Activated naive CD4-positive, alpha-beta T cell treated with anti-CD3 and anti-CD28 coated beads, Interleukin-2, amount 50 U/mL, for 72 hours (primary cell): ENCODE data around the gene GMDS. TPM values are rescaled to one million over a fixed set of nuclear protein-coding genes. Genes with fewer than 3 reads are reported as not detected.

Experiments
- ATAC-seq, 2 donors: fragments of 150-1000 bp; cut with Tn5 transposase; 2 replicates each; pipeline ENCODE4 v1.10.0; 2021; ENCODE audit warnings: mild to moderate bottlenecking in 2 of 2, moderate library complexity in 2 of 2
- DNase-seq, 2 donors: peaks; one replicate each; pipeline ENCODE4 v3.0.0; 2021 to 2022; ENCODE audit warnings: low spot score in 2 of 2
- H3K27ac Mint-ChIP-seq, 2 donors: one replicate each; pipeline ENCODE4 v1.8.0; 2022; ENCODE audit warnings: mild to moderate bottlenecking in 2 of 2, mixed read lengths in 2 of 2
- H3K36me3 Mint-ChIP-seq, 2 donors: one replicate each; pipeline ENCODE4 v1.8.0; 2022; ENCODE audit warnings: mixed read lengths in 2 of 2
- H3K9me3 Mint-ChIP-seq, 2 donors: one replicate each; pipeline ENCODE4 v1.8.0; 2022; ENCODE audit warnings: mixed read lengths in 2 of 2
- total RNA-seq, 2 donors: library from RNA; stranded (reverse); gene quantifications; one replicate each; pipeline ENCODE4 v1.2.3, GENCODE V29; 2022

GMDS gene
- total RNA-seq, 2 donors from 2014 or later: 23.9 to 37.6 TPM

GRCh38 chr6:1654054-1654453 is 591.4 kb downstream of the GMDS start:
- H3K36me3 Mint-ChIP-seq: no peaks in the 10 kb centered on the region
- H3K9me3 Mint-ChIP-seq: no peaks in the 10 kb centered on the region
- no peak overlapping the region for H3K27ac Mint-ChIP-seq
- ATAC-seq: no peak
- no peak for DNase-seq

DNA sequence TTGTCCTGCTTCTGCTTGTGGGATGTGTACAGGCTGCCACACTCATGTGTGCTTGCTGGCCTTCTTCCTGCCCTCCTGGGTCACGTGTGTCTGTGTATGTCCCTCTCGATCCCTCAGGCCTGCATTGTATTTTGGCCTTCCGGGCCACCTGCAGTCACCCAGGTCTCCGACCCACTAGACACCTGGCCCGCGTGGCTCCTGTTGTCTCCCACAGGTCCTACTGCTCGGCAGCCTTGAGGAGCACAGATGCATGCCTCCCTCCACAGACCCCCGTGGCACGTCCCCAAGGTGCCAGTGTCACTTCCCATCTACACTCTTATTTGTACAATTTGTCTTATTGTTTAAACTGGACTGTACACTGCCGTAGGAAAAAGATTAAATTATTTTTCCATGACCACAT is 592.6 kb downstream of the GMDS start:
- Mint-ChIP-seq H3K9me3 (no peaks in the 10 kb centered on the region), H3K36me3 (no peaks in the 10 kb centered on the region), H3K27ac (no peak overlapping the region)
- DNase-seq: no peak
- ATAC-seq: no peak

DNA sequence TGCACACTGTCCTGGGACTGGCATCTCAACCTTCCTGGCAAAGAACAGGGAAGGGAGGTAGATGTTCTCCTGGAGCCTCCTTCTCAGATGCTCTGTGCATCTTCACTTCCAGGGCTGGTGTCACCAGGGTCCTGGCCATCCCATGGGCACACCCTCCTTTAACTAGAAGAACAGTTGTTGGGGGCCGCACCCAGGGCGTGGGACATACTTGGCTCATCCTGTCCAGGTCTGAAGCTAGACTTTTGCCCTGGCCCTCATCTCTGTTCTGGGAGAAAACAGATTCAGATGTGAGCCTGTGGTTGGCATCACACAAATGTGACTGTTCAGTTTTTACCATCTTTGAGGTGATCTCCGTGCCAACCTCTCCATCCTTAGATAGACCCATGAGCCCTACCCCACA is 594.0 kb downstream of the GMDS start:
- H3K27ac Mint-ChIP-seq: no peak overlapping the region
- DNase-seq: no peak
- H3K9me3 Mint-ChIP-seq: no peaks in the 10 kb centered on the region
- ATAC-seq: no peak
- H3K36me3 Mint-ChIP-seq: no peaks in the 10 kb centered on the region

DNA sequence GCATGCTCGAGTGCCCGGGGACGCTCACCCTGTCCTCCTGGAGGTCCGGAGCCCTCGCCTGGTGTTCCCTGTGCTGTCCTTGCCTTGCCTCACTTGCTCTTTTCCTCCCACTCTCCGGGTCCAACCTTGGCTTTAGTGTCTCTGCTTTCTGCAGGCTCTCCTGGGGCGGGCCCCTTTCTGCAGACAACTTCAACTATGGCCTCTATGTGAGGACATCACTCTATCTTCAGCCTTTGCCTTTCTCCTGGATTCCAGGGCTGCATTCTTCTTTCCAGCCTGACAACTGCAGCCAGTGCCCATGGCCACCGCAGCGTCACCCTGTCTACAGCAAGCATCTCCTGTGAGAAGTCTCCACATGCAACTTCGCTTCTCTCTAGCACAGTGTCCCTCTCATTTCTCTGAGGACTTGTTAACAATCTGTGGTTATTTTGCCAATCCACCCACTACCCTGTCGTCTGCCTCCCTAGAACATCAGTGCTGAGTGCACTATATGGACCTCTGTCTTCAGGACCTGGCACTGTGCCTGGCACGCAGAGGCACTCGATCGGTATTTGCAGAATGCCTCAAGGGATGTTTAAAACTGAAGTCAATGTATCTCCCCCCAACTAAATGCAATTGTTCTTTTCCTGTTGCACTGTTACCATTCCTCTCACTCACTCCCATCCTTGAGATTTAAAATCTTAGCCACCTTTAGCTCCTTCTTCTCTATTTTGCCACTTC is 599.8 kb downstream of the GMDS start:
- H3K9me3 Mint-ChIP-seq: no peaks in the 10 kb centered on the region
- H3K36me3 Mint-ChIP-seq: no peaks in the 10 kb centered on the region
- H3K27ac Mint-ChIP-seq: no peak overlapping the region
- ATAC-seq (no peak), DNase-seq (no peak)

DNA sequence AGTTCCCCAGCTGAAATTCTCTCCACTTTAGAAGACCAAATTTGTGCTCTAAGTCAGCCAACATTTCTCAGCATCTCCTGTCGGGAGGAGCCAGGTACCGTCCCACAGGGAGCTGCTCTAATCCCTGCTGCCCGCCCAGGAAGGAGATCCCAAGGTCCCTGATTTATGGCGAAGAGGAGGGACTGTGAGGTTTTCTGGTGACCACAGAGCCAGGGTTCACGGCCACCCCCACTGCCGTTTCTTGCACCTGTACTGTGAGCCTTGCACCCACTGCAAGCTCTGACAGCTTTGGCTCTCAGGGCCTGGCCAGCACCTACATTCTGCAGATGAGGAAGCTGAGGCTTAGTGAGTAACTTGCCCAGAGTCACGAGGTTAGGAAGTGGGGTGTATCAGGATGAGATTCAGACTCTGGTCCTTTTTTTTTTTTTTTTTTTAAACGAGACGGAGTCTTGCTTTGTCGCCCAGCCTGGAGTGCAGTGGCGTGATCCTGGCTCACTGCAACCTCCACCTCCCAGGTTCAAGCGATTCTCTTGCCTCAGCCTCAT is 600.8 kb downstream of the GMDS start:
- Mint-ChIP-seq H3K27ac (no peak overlapping the region), H3K36me3 (no peaks in the 10 kb centered on the region), H3K9me3 (no peaks in the 10 kb centered on the region)
- DNase-seq: no peak
- ATAC-seq: no peak

- DNase-seq: no peak
- Mint-ChIP-seq H3K9me3 (no peaks in the 10 kb centered on the region), H3K27ac (no peak overlapping the region), H3K36me3 (no peaks in the 10 kb centered on the region)
- no peak for ATAC-seq
Observed at GRCh38 chr6:1643830-1644445, 601.5 kb downstream of the GMDS start.

DNA sequence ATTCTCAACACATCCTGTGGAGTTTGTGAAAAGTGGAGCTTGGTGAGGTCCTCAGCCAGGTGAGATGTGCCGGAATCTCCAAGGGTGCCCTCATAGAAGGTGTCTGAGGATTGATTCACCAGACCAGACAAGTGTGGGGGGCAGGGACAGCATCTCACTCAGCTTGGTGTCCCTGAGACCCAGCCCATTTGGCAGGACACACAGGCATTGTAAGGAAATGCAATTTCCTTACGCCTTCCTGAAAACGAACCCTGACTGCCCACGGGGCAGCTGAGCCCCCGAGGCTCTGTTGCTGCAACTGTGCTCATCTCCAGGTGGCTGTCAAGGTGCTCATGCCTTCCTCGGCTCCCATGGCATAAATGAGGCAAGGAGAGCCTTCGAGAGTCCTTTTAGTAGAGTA is 602.3 kb downstream of the GMDS start:
- no peak for ATAC-seq

DNA sequence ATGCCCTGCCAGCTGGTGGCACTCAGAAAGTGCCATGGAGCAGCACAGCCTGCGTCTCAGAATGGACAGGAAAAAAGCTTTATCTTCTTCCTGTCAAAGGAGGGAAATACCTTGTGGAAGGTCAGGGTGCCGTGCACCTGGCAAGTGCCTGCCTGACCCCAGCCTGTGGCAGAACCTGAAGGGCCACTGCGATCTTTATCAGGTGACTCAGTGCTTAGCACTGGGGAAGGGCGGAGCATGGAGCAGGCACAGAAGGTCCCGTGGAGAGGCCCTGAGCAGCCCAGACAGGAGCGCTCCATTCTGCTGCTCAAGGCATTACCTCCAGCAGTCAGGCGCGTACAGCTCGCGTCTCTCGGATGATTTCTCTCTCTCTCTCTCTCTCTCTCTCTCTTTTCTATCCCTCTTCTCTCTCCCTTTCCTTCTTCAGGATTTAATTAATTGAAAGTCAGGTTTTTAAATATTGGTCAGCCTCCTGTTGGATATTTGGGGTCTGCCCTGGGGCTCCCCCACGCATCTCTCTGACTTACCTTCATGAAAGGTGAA is 604.0 kb downstream of the GMDS start:
- H3K9me3 Mint-ChIP-seq: no peaks in the 10 kb centered on the region
- no peak for ATAC-seq

More for the DNA sequence above, 602.3 kb downstream of the GMDS start:
- no peaks in the 10 kb centered on the region for H3K9me3 Mint-ChIP-seq
- no peaks in the 10 kb centered on the region for H3K36me3 Mint-ChIP-seq
- no peak overlapping the region for H3K27ac Mint-ChIP-seq
- no peak for DNase-seq

DNA sequence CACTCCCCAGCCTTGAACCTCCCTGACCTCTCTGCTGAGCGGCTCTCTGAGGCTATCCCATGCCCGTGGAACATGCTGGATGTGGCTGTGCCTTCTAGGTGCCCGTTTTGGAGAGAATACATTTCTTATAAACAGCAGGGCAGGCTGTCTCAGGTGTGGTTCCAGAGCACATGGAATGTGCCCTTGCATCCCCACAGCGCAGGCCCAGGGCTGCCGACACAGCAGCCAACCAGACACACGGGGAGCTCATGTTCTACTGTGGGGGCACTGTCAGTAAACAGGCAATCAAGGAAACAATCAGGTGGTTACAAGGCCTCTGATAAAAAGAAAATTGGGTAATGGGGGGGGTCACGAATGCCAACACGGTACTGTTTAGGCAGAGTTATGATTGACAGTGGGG is 604.9 kb downstream of the GMDS start:
- H3K27ac Mint-ChIP-seq: peak overlapping the region in 1 of 2 donors; percentile 86
- no peaks in the 10 kb centered on the region for H3K9me3 Mint-ChIP-seq
- ATAC-seq (no peak), DNase-seq (no peak)
- no peaks in the 10 kb centered on the region for H3K36me3 Mint-ChIP-seq

More for the DNA sequence above, 604.0 kb downstream of the GMDS start:
- H3K36me3 Mint-ChIP-seq: no peaks in the 10 kb centered on the region
- H3K27ac Mint-ChIP-seq: no peak overlapping the region
- no peak for DNase-seq

GRCh38 chr6:1639430-1639829 is 606.0 kb downstream of the GMDS start:
- ATAC-seq (no peak), DNase-seq (no peak)
- Mint-ChIP-seq H3K36me3 (no peaks in the 10 kb centered on the region), H3K9me3 (no peaks in the 10 kb centered on the region), H3K27ac (no peak overlapping the region)

- DNase-seq (no peak), ATAC-seq (no peak)
- H3K9me3 Mint-ChIP-seq: no peaks in the 10 kb centered on the region
- no peak overlapping the region for H3K27ac Mint-ChIP-seq
- peaks cover 0 to 2% of the 10 kb centered on the region in 2 donors for H3K36me3 Mint-ChIP-seq
Observed at GRCh38 chr6:1636971-1637871, 608.2 kb downstream of the GMDS start.

- no peaks in the 10 kb centered on the region for H3K9me3 Mint-ChIP-seq
- ATAC-seq: no peak
Observed at GRCh38 chr6:1636272-1636825, 609.1 kb downstream of the GMDS start.

DNA sequence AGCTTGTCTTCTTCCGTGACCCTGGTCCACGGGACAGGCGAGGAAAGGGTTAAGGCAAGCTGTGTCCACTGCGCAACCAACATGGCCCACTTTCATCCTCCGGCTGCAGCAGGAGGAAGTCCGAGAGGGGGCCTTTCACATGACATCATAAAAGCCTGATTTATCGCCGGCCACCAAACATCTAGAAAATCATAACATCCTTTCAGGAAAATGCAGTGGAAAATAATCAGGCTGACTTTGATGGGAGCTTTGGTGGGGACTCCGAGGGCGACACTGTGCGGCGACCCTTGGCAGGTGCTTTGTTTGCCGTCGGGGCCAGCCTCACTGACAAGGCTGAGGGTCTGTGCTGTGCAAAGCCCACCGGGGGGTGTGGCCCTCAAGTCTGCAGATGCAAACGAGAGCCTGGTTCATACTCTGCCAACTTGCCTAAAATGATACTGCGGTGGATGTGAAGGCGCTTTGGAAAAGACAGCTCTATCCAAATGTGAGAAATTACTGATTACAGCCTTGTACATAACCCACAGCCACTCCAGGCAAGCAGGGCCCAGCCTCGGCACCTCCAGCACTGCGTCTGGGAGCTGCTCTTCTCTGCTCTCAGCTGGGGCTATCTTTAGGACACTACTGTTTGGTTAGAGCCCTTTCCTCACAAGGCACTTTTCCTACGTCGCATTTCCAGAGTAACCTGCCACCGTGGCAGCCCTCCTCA is 609.9 kb downstream of the GMDS start:
- DNase-seq: no peak
- peak overlapping the region in 1 of 2 donors; percentile 34 for H3K27ac Mint-ChIP-seq

More at GRCh38 chr6:1636272-1636825, 609.1 kb downstream of the GMDS start:
- H3K27ac Mint-ChIP-seq: peak overlapping the region in 1 of 2 donors; percentile 60
- H3K36me3 Mint-ChIP-seq: peaks cover 0 to 7% of the 10 kb centered on the region in 2 donors
- no peak for DNase-seq

GRCh38 chr6:1634081-1634480 is 611.3 kb downstream of the GMDS start:
- H3K9me3 Mint-ChIP-seq: no peaks in the 10 kb centered on the region
- DNase-seq (no peak), ATAC-seq (no peak)
- peaks cover 0 to 9% of the 10 kb centered on the region in 2 donors for H3K36me3 Mint-ChIP-seq
- H3K27ac Mint-ChIP-seq: no peak overlapping the region

More for the DNA sequence above, 609.9 kb downstream of the GMDS start:
- no peak for ATAC-seq
- peaks cover 0 to 7% of the 10 kb centered on the region in 2 donors for H3K36me3 Mint-ChIP-seq
- no peaks in the 10 kb centered on the region for H3K9me3 Mint-ChIP-seq

DNA sequence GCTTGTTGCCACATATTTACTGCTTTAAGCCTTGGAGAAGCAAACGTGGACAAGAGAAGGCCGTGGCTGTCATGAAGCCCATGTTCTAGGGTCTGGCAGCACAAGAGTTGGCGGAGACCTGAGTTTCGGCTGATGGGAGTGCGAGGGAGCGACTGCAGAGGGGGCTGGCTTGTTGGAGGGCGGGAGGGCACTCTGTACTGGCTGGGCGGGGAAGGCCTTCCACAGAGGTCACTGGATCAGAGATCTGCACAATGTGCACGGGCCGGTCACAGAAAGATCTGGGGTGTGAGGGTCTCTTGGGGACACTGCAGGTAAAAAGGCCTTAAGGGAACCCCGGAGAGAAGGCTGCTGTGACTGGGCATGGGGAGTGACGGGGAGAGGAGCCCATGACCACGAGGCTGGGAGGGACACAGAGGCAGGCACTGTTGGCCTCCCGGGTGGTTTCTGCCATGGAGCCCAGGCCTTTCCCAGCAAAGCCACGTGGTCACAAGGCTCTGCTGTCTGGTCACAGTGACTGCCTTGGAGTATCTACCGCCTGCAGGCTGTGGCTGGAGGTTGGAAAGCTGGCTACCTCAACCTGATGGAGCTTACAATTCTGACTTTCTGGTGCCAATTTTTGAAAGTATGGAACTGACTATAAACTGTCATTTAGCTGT is 611.9 kb downstream of the GMDS start:
- H3K27ac Mint-ChIP-seq: no peak overlapping the region
- ATAC-seq (no peak), DNase-seq (no peak)
- peaks cover 0 to 12% of the 10 kb centered on the region in 2 donors for H3K36me3 Mint-ChIP-seq
- no peaks in the 10 kb centered on the region for H3K9me3 Mint-ChIP-seq
